ENCODE measurements around the gene CD34.

- no peak for TF ChIP-seq POLR2A (IDR thresholded peaks at IDR 0.05)
- no peak for TF ChIP-seq CTCF (IDR thresholded peaks at IDR 0.05)
Observed at GRCh38 chr1:207845109-207845508, 65.8 kb downstream of the CD34 start.
